ENCODE results near the gene GRIPAP1.
"Not testable (repeated sequence)": the region's sequence is repeated elsewhere in the genome, so short reads cannot be mapped to it uniquely, and the experiment has no call there.

DNA sequence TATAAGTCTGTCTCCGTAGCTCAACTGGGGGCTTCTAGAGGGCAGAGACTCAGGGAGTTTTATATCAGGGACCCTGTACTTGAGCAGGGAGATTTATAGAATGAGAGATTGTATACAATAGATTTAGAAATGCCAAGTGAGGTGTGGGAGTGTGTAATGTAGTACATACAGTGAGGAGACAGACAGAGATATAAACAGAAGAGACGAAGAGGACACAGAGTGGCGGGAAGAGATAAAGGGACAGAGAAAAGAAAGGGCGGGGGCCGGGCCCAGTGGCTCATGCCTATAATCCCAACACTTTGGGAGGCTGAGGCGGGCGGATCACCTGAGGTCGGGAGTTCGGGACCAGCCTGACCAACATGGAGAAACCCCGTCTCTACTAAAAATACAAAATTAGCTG, 21.7 kb downstream of the GRIPAP1 start:
- TF ChIP-seq, protein P1, sequence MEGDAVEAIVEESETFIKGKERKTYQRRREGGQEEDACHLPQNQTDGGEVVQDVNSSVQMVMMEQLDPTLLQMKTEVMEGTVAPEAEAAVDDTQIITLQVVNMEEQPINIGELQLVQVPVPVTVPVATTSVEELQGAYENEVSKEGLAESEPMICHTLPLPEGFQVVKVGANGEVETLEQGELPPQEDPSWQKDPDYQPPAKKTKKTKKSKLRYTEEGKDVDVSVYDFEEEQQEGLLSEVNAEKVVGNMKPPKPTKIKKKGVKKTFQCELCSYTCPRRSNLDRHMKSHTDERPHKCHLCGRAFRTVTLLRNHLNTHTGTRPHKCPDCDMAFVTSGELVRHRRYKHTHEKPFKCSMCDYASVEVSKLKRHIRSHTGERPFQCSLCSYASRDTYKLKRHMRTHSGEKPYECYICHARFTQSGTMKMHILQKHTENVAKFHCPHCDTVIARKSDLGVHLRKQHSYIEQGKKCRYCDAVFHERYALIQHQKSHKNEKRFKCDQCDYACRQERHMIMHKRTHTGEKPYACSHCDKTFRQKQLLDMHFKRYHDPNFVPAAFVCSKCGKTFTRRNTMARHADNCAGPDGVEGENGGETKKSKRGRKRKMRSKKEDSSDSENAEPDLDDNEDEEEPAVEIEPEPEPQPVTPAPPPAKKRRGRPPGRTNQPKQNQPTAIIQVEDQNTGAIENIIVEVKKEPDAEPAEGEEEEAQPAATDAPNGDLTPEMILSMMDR (IDR thresholded peaks at IDR 0.05; ENCODE audit: insufficient read depth, low read length, poor library complexity, severe bottlenecking) = not testable (repeated sequence)
- not testable (repeated sequence) for TF ChIP-seq EZH2phosphoT487 (conservative IDR thresholded peaks at IDR 0.05; ENCODE audit: low read length)

Data from SU-DHL-6 (cell line).